ENCODE results near the gene RHBDL1.

Gene RHBDL1

GRCh38 chr16:692356-693108 lies 17.1 kb downstream of the RHBDL1 start:
- no peak for TF ChIP-seq CTCF (IDR thresholded peaks at IDR 0.05; ENCODE audit: unreplicated experiment in 3 of 3)
- Mint-ChIP-seq H3K27ac (peak overlapping the region in 2 of 3 experiments; percentile 12 to 45), H3K4me1 (peaks cover 10% of the 10 kb centered on the region), H3K27me3 (ENCODE audit: low read depth) (peaks cover 67% of the 10 kb centered on the region), H3K36me3 (ENCODE audit: low read depth) (no peaks in the 10 kb centered on the region), H3K4me3 (peak overlapping the region; percentile 79 to 94 (median 80)), H3K9me3 (no peaks in the 10 kb centered on the region)

DNA sequence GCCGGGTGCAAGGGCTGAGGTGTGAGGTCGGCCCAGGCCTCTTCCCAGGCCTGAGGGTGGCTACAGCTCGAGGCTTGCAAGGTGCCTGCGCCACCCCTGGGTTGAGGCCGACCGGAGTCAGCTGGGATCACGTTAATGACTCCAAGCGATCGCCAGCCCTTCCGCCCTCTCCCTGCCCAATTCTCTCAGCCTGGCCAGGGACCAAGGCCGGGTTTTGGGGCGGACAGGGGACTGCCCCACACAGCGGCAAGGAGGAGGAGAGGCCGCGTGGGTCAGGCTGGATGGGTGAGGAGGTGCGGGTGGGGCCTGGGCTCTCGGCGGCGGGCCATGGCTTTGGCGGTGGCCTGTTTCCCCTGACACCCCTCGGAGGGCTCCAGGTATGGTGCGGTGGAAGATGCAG lies 17.9 kb downstream of the RHBDL1 start:
- Mint-ChIP-seq H3K27ac (no peak overlapping the region), H3K9me3 (no peaks in the 10 kb centered on the region), H3K36me3 (ENCODE audit: low read depth) (no peaks in the 10 kb centered on the region), H3K4me3 (peak overlapping the region in 1 of 3 experiments; percentile 21), H3K27me3 (ENCODE audit: low read depth) (peaks cover 75% of the 10 kb centered on the region), H3K4me1 (peaks cover 10% of the 10 kb centered on the region)
- no peak for TF ChIP-seq CTCF (IDR thresholded peaks at IDR 0.05; ENCODE audit: unreplicated experiment in 3 of 3)

- H3K4me3 Mint-ChIP-seq, result no peak overlapping the region
- H3K27me3 Mint-ChIP-seq (ENCODE audit: low read depth), result peaks cover 79% of the 10 kb centered on the region
- H3K4me1 Mint-ChIP-seq, result peaks cover 10% of the 10 kb centered on the region
- no peaks in the 10 kb centered on the region for H3K36me3 Mint-ChIP-seq (ENCODE audit: low read depth)
- no peak for TF ChIP-seq CTCF (IDR thresholded peaks at IDR 0.05; ENCODE audit: unreplicated experiment in 3 of 3)
- H3K27ac Mint-ChIP-seq, result no peak overlapping the region
- no peaks in the 10 kb centered on the region for H3K9me3 Mint-ChIP-seq
Observed at GRCh38 chr16:693766-694165, 18.3 kb downstream of the RHBDL1 start.

DNA sequence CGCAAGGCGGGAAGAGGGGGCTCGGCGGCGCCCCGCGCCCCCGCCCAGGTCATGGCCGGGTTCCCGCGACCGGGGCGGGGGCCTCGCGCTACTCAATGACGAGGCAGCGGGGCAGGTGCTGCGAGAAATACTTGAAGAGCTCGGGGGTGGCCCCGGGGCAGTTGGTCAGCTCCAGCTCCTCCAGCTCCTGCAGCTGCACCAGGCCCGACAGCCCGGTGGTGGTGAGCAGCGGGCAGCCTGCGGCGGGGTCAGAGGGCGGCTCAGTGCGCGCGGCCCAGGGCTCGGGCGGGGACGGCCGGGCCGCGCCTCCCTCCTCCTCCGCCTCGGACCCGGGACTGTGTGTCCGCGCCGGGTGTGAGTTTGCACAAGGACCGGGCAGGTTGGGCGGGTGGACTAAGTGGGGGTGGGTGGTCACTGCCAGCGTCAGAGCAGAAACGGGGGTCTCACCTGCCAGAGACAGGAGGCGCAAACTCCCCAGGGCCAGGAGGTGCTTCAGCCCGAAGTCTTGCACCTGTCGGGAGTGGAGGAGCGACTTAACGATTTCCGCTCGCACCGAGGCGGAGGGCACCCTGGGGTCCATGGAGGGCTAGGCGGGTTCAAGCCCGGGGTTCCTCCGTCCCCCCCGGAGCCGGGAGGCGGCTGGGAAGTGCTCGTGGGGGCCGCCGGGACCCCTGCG lies 18.9 kb downstream of the RHBDL1 start:
- H3K27me3 Mint-ChIP-seq (ENCODE audit: low read depth), result peaks cover 85% of the 10 kb centered on the region
- H3K36me3 Mint-ChIP-seq (ENCODE audit: low read depth), result no peaks in the 10 kb centered on the region
- TF ChIP-seq CTCF (IDR thresholded peaks at IDR 0.05; ENCODE audit: unreplicated experiment in 3 of 3), result no peak
- peaks cover 10% of the 10 kb centered on the region for H3K4me1 Mint-ChIP-seq
- H3K27ac Mint-ChIP-seq, result no peak overlapping the region
- H3K4me3 Mint-ChIP-seq, result no peak overlapping the region
- H3K9me3 Mint-ChIP-seq, result no peaks in the 10 kb centered on the region

- peaks cover 90% of the 10 kb centered on the region for H3K27me3 Mint-ChIP-seq (ENCODE audit: low read depth)
- H3K36me3 Mint-ChIP-seq (ENCODE audit: low read depth), result no peaks in the 10 kb centered on the region
- TF ChIP-seq CTCF (IDR thresholded peaks at IDR 0.05; ENCODE audit: unreplicated experiment in 3 of 3), result no peak
- no peak overlapping the region for H3K27ac Mint-ChIP-seq
- H3K4me3 Mint-ChIP-seq, result no peak overlapping the region
- peaks cover 10% of the 10 kb centered on the region for H3K4me1 Mint-ChIP-seq
- no peaks in the 10 kb centered on the region for H3K9me3 Mint-ChIP-seq
Observed at GRCh38 chr16:694863-695354, 19.4 kb downstream of the RHBDL1 start.

All from nephron (organoid).